Loucy (cell line): ENCODE data around the gene SPINT3.
"Not testable (repeated sequence)": the region's sequence is repeated elsewhere in the genome, so short reads cannot be mapped to it uniquely, and the experiment has no call there.

Experiments used
- H2AFZ ChIP-seq: fragments of 200-600 bp; sonication (generic); 2 replicates; pipeline ENCODE4 v1.6.0; 2016; ENCODE audit warnings: antibody characterized with exemption, mild to moderate bottlenecking, low read length, moderate library complexity
- H3F3A ChIP-seq: fragments of 200-600 bp; 2 replicates; pipeline ENCODE4 v1.6.0; 2016; ENCODE audit warnings: antibody characterized with exemption, low read depth, mild to moderate bottlenecking
- H3K27me3 ChIP-seq: fragments of 200-600 bp; sonication (generic); 2 replicates; pipeline ENCODE4 v1.6.1; 2014; ENCODE audit warnings: low read length, mild to moderate bottlenecking; ENCODE audit not compliant: insufficient read depth, poor library complexity, severe bottlenecking
- H3K36me3 ChIP-seq: fragments of 200-600 bp; sonication (generic); 2 replicates; pipeline ENCODE4 v1.6.1; 2016; ENCODE audit warnings: low read length; ENCODE audit not compliant: insufficient read depth
- H3K4me1 ChIP-seq: fragments of 200-600 bp; sonication (generic); 2 replicates; pipeline ENCODE4 v1.5.1; 2014; ENCODE audit warnings: low read length, mild to moderate bottlenecking; ENCODE audit not compliant: insufficient read depth, poor library complexity, severe bottlenecking
- H3K4me2 ChIP-seq: fragments of 200-600 bp; sonication (generic); 2 replicates; pipeline ENCODE4 v1.6.0; 2014; ENCODE audit warnings: antibody characterized with exemption, low read length, low read depth, mild to moderate bottlenecking; ENCODE audit not compliant: poor library complexity, severe bottlenecking
- H3K4me3 ChIP-seq: fragments of 200-600 bp; sonication (generic); 2 replicates; pipeline ENCODE4 v1.5.1; 2014; ENCODE audit warnings: low read length, mild to moderate bottlenecking, mixed read lengths; ENCODE audit not compliant: poor library complexity, severe bottlenecking
- H3K79me2 ChIP-seq: fragments of 200-600 bp; sonication (generic); 2 replicates; pipeline ENCODE4 v1.6.1; 2014; ENCODE audit warnings: low read length; ENCODE audit not compliant: insufficient read depth
- H3K9ac ChIP-seq: fragments of 200-600 bp; sonication (generic); 2 replicates; pipeline ENCODE4 v1.6.0; 2014; ENCODE audit warnings: mild to moderate bottlenecking, low read depth, low read length, moderate library complexity; ENCODE audit not compliant: poor library complexity, severe bottlenecking
- H3K9me2 ChIP-seq: fragments of 200-600 bp; sonication (generic); replicated peaks from 2 replicates; pipeline ENCODE4 v1.6.1; 2016; ENCODE audit warnings: low read depth, low read length, mixed read lengths
- H3K9me3 ChIP-seq: fragments of 200-600 bp; sonication (generic); 2 replicates; pipeline ENCODE4 v1.6.1; 2014; ENCODE audit warnings: mild to moderate bottlenecking, antibody characterized with exemption, low read length, low read depth; ENCODE audit not compliant: insufficient read depth
- H4K20me1 ChIP-seq: fragments of 200-600 bp; sonication (generic); 2 replicates; pipeline ENCODE4 v1.6.0; 2014; ENCODE audit warnings: antibody characterized with exemption, low read length, mild to moderate bottlenecking; ENCODE audit not compliant: insufficient read depth, poor library complexity, severe bottlenecking
- CTCF ChIP-seq: fragments of 200-600 bp; sonication (generic); conservative IDR thresholded peaks from 2 replicates; pipeline ENCODE4 v1.5.1; 2014; ENCODE audit warnings: mild to moderate bottlenecking, antibody characterized with exemption, low read length
- EZH2phosphoT487 ChIP-seq: fragments of 200-600 bp; IDR thresholded peaks from 2 replicates; pipeline ENCODE4 v1.6.1; 2018; ENCODE audit warnings: antibody characterized with exemption, mild to moderate bottlenecking, moderate library complexity, borderline replicate concordance

The SPINT3 gene

GRCh38 chr20:45485388-45485787 lies 30.0 kb downstream of the SPINT3 start:
- Histone ChIP-seq H3K4me2 (no peak overlapping the region), H3F3A (no peaks in the 10 kb centered on the region), H3K36me3 (no peaks in the 10 kb centered on the region), H3K79me2 (no peaks in the 10 kb centered on the region), H3K4me1 (no peaks in the 10 kb centered on the region), H3K9me3 (no peaks in the 10 kb centered on the region), H2AFZ (no peak overlapping the region), H3K9ac (no peak overlapping the region), H3K4me3 (no peak overlapping the region), H3K27me3 (no peaks in the 10 kb centered on the region), H4K20me1 (no peaks in the 10 kb centered on the region), H3K9me2 (no peaks in the 10 kb centered on the region)
- TF ChIP-seq CTCF (no peak), EZH2phosphoT487 (no peak)

- H3K36me3 ChIP-seq: no peaks in the 10 kb centered on the region
- H3K9ac ChIP-seq: no peak overlapping the region
- no peaks in the 10 kb centered on the region for H3K79me2 ChIP-seq
- no peaks in the 10 kb centered on the region for H4K20me1 ChIP-seq
- H3K9me2 ChIP-seq: no peaks in the 10 kb centered on the region
- no peak overlapping the region for H2AFZ ChIP-seq
- no peaks in the 10 kb centered on the region for H3K4me1 ChIP-seq
- H3K4me2 ChIP-seq: no peak overlapping the region
- no peaks in the 10 kb centered on the region for H3K27me3 ChIP-seq
- TF ChIP-seq CTCF (no peak), EZH2phosphoT487 (no peak)
- H3K4me3 ChIP-seq: no peak overlapping the region
- H3F3A ChIP-seq: no peaks in the 10 kb centered on the region
- H3K9me3 ChIP-seq: no peaks in the 10 kb centered on the region
Measured at GRCh38 chr20:45484676-45485075, 30.7 kb downstream of the SPINT3 start.

GRCh38 chr20:45479822-45480221 lies 35.6 kb downstream of the SPINT3 start:
- TF ChIP-seq CTCF (no peak), EZH2phosphoT487 (no peak)
- Histone ChIP-seq H3K4me3 (no peak overlapping the region), H3K27me3 (no peaks in the 10 kb centered on the region), H3K9ac (no peak overlapping the region), H3K36me3 (no peaks in the 10 kb centered on the region), H2AFZ (no peak overlapping the region), H3K79me2 (no peaks in the 10 kb centered on the region), H3K4me2 (no peak overlapping the region), H3K9me3 (no peaks in the 10 kb centered on the region), H3K9me2 (no peaks in the 10 kb centered on the region), H4K20me1 (no peaks in the 10 kb centered on the region), H3F3A (no peaks in the 10 kb centered on the region), H3K4me1 (no peaks in the 10 kb centered on the region)

GRCh38 chr20:45477530-45478148 lies 37.8 kb downstream of the SPINT3 start:
- not testable (repeated sequence) for H3F3A ChIP-seq, H3K9me3 ChIP-seq, H3K4me2 ChIP-seq, H3K4me1 ChIP-seq, H3K79me2 ChIP-seq, H3K9me2 ChIP-seq, H3K27me3 ChIP-seq, H2AFZ ChIP-seq, H4K20me1 ChIP-seq, H3K9ac ChIP-seq, H3K36me3 ChIP-seq, H3K4me3 ChIP-seq

GRCh38 chr20:45472286-45472685 lies 43.1 kb downstream of the SPINT3 start:
- H3K9ac ChIP-seq, H2AFZ ChIP-seq, H3K9me3 ChIP-seq, H3F3A ChIP-seq, H3K4me3 ChIP-seq, H4K20me1 ChIP-seq, H3K4me1 ChIP-seq, H3K27me3 ChIP-seq, H3K4me2 ChIP-seq, H3K36me3 ChIP-seq, H3K79me2 ChIP-seq, H3K9me2 ChIP-seq: not testable (repeated sequence)
